22Rv1 (cell line): ENCODE measurements around the gene GPC6.

Experiments
- H3K27ac ChIP-seq: fragments of 450-650 bp; 2 replicates; pipeline ENCODE4 v1.5.1; 2017
- ZFX ChIP-seq: fragments of 450-650 bp; IDR thresholded peaks from 2 replicates; pipeline ENCODE4 v1.6.1; 2017; ENCODE audit warnings: antibody characterized with exemption, borderline replicate concordance
- TF ChIP-seq, protein P1 (sequence below): fragments of 450-650 bp; IDR thresholded peaks from 2 replicates; pipeline ENCODE4 v1.5.1; 2017; ENCODE audit warnings: mild to moderate bottlenecking

The GPC6 gene

DNA sequence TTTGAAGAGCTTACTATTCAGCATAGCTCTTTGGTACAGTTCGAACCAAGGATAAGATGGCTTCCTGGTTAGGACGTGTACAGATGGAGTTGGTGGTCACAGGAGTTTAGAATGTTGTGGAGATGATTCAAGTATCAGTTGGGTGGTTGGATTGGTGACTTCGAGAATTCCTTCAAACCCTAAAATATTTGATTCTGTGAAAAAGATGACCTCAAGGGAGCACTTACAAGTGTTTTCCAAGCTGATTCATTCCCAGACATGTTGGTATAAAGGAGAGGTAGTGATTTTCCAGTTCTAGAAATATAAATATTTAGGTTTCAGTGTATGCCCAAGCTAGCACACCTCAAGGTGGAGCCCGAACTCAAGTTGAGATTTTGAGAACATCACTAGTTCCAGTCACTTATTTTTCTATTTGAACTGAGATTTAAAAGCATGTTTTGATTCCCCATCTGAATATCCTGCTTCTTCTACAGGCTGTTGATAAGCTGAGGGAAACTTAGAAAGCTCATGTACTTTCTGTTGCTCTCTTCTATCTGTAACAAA is 946.8 kb downstream of the GPC6 start:
- TF ChIP-seq, protein P1, sequence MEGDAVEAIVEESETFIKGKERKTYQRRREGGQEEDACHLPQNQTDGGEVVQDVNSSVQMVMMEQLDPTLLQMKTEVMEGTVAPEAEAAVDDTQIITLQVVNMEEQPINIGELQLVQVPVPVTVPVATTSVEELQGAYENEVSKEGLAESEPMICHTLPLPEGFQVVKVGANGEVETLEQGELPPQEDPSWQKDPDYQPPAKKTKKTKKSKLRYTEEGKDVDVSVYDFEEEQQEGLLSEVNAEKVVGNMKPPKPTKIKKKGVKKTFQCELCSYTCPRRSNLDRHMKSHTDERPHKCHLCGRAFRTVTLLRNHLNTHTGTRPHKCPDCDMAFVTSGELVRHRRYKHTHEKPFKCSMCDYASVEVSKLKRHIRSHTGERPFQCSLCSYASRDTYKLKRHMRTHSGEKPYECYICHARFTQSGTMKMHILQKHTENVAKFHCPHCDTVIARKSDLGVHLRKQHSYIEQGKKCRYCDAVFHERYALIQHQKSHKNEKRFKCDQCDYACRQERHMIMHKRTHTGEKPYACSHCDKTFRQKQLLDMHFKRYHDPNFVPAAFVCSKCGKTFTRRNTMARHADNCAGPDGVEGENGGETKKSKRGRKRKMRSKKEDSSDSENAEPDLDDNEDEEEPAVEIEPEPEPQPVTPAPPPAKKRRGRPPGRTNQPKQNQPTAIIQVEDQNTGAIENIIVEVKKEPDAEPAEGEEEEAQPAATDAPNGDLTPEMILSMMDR, result no peak
- no peak for TF ChIP-seq ZFX
- no peak overlapping the region for H3K27ac ChIP-seq

DNA sequence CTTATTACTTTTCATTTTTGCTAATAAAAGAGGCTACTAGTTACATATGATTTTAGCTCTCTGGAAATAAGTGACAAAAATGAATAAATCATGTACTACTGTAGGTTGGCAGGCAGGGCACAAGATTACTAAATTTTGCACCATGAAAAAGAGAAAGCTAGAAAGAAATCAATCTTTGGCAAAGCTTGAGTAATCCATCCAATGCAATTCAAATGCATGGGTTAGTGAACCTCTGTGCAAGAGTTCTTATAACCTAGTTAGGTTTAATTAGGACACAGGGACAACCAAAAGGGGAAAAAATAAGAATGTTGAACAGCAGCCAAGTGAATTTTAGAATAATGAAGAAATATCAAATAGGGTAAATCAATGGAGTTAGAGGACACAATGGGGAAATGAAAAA is 947.4 kb downstream of the GPC6 start:
- H3K27ac ChIP-seq, result no peak overlapping the region
- TF ChIP-seq ZFX, result no peak
- TF ChIP-seq, protein P1, result no peak

DNA sequence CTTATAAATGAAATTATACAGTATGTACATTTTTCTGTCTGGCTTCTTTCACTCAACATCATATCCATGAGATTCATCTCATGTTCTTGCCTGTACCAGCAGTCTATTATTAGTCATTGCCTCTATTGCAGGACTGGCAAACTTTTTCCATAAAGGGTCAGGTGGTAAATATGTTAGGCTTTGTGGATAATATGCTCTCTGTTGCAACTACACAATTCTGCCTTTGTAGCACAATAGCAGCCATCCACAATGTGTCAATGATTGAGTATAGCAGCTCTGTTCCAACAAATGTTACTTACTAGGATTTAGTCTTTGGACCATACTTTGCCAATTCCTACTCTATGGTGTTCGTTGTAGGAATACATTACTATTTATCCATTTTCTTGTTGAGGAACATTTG is 948.5 kb downstream of the GPC6 start:
- no peak for TF ChIP-seq ZFX
- TF ChIP-seq, protein P1, result no peak

DNA sequence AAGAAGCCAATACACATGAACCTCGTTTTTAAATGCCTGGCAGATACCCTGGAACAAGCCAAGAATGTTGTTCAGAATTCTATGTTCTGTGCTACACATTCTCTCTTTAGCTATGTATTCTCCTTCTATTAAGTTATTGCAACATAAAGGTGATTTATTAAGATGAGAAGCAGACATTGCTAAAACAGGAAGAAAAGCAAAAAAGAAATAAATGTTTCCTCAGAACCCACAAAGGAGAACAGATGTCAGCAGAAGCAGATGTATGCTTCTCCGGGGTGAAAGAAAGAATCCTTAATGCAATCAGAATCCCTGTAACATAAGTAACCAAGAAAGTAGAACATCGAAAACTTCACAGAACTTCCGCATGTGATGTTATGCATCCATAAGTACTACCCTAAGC is 950.0 kb downstream of the GPC6 start:
- TF ChIP-seq ZFX, result no peak
- TF ChIP-seq, protein P1, result no peak
- H3K27ac ChIP-seq, result peak overlapping the region; percentile 90

More for the DNA sequence above, 948.5 kb downstream of the GPC6 start:
- no peak overlapping the region for H3K27ac ChIP-seq

DNA sequence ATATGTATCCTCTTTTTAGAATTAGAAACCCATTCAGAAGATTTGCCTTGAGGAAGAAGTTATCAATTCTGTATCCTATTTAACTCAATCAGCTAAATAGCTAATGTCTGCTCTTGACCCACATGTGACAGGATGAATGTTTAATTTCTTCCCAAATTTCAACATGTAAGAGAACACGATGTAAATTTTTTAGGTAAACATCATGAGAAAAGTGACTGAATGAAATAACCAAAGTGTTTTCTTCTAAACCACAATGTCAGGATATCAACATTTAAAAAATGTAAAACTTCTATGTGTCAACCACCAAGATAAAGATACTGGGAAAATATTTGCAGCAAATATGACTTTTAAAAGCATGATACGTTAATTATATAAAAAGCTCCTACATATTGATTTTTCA is 950.4 kb downstream of the GPC6 start:
- TF ChIP-seq ZFX, result no peak
- TF ChIP-seq, protein P1, result no peak
- H3K27ac ChIP-seq, result peak overlapping the region; percentile 90

DNA sequence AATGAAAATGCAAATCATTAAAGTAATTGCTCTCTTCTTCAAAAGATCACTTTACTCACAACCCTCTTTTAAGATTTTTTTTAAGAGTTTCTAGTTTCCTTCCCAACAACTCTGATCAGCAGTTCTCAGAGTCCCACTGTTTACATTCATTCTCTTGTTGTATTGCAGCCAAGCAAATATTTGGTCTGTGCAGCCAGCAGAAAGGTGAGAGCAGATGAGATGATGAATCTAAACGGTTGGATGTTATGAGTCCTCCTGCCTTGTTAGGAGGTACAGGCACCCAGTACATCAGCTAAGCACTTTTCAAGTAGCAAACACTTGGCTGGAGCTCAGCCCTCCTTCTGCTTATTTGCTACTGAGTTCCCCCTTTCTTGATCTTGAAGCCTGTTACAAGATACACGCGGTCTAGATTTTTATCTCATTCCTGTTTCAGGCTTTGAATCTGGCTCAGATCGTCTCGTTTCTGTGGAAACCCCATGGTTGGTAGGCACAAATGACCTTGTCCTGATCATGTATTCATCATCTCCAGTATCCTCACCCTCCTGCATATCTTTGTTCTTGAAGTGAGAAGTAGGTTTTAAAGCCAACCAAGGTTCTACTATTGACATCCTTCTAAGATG is 952.1 kb downstream of the GPC6 start:
- H3K27ac ChIP-seq, result peak overlapping the region; percentile 90
- TF ChIP-seq ZFX, result no peak
- TF ChIP-seq, protein P1, result no peak

DNA sequence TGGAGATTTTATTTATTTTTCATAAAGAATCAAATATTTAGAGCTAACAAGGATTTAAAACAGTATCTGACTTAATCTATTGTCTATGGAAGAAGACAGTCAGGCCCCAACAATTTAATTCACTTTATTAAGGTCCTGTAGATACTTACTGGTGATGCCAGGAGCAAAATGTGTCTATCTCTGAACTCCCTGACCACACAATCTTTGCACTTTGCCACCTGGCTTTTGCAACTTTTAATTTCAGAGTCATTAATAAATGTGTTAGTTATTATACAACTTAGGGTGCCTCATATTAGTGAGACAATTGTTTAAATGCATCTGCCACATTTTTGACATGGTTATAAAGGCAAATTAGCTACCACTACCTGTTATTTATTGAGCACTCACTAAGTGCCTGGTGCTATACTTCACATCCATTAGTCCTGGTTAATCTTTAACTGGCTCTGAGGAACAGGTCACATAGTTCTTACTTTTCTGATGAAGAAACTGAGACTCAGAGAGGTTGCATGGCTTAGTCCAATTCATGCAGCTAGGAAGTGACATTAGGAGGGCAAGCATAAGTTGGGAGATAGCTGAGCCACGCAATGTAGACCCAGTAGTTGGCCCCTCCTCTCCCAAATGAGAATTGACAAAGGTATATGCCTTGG is 955.0 kb downstream of the GPC6 start:
- peak overlapping the region; percentile 90 for H3K27ac ChIP-seq
- TF ChIP-seq ZFX, result no peak
- TF ChIP-seq, protein P1, result no peak
